ENCODE results near the gene ARHGAP6. TPM values are rescaled to one million over a fixed set of nuclear protein-coding genes. Genes with fewer than 3 reads are reported as not detected.
"Not testable (repeated sequence)": the region's sequence is repeated elsewhere in the genome, so short reads cannot be mapped to it uniquely, and the experiment has no call there.

ARHGAP6 gene
- total RNA-seq, 1 experiment from 2014 or later, result 0.28 TPM

- no peak for DNase-seq (ENCODE audit: low spot score)
Measured at GRCh38 chrX:11399489-11400094, 266.1 kb downstream of the ARHGAP6 start.

GRCh38 chrX:11398785-11399184 is 266.9 kb downstream of the ARHGAP6 start:
- no peak for DNase-seq (ENCODE audit: low spot score)

DNA sequence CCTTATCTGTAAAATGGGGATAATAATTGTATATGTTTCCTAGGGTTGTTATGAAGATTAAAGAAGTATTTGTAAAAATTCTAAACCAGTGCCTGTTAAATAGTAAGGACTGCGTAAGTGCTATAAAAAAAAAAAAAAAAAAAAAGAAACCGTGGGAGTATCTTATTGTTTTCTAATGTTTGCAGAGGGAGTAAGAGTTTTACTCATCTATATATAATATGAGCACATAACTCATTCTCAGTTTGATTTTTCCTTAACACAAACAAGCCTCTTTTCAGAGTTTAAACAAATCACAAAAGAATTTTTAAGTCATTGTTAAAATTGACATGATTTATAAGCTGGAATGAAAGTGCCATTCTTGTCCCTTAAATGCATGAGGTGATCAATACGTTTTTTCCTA is 267.6 kb downstream of the ARHGAP6 start:
- no peak for DNase-seq (ENCODE audit: low spot score)

GRCh38 chrX:11397680-11398079 is 268.0 kb downstream of the ARHGAP6 start:
- no peak for DNase-seq (ENCODE audit: low spot score)

GRCh38 chrX:11395859-11396258 is 269.9 kb downstream of the ARHGAP6 start:
- DNase-seq (ENCODE audit: low spot score), result no peak

DNA sequence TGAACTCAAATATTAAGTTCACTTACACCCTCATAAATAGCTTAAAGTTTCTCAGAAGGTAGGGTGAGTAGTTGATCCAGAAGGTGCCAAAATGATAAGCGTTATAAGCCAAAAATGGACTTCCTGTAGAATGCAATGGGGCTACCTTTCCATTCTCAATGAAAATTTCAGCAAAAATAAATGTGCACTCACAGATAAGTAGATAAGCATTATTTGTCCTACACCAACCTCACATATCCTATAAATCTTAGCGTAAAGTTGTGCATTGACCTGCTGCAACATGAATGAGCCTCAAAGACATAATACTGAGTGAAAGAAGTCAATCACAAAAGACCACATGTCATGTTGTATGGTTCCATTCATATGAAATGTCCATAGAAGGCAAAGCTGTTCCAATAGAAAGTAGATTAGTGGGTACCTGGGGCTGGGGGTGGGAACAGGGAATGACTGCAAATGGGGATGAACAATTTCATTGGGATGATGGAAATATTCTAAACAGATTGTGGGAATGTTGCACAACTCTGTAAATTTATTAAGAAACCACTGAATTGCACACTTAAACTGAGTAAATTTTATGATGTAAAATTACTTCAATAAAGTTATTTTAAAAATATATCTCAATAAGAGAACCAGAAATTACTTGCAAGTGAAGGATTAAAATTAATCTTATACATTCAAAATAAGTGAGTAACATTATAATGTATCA is 271.6 kb downstream of the ARHGAP6 start:
- no peak for DNase-seq (ENCODE audit: low spot score)

DNA sequence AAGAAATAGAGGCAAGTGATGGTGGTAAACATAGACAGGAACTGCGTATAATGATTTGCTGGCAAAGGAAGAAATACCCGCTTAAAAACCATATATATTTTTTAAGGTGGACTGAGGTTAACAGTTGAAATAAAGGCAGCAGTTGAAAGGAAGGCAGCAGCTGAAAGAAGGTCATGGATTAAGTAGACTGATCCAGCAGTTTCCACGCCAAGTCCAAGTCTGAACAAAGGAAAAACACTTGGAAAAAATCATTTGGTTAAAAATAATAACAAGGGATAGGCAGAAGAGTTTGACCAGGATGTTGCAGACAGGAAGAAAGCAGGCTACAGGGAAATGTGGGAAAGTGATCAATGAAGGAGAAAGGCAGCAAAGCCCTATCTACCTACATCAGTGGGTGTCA is 278.9 kb downstream of the ARHGAP6 start:
- no peak for DNase-seq (ENCODE audit: low spot score)

GRCh38 chrX:11386001-11386523 is 279.7 kb downstream of the ARHGAP6 start:
- DNase-seq (ENCODE audit: low spot score), result peak; percentile 12

GRCh38 chrX:11382930-11383329 is 282.8 kb downstream of the ARHGAP6 start:
- DNase-seq (ENCODE audit: low spot score), result no peak

DNA sequence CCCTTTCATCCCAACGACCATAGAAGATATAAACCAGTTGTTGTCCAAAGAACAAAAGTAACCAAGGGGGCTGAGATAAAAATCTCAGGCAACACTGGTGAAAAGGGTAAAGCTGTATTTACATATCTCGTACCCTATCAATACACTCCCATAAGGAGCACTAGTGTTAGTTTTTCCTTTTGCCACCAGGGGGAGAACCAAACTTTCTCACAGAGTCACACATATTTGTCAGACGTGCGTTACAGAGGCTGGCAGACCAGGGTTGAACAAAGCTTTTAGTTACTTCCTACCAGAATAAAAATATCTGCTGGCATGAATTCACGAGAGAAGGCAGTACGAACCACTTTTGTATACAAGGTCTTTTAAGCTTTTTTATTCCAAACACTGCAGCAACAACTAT is 284.3 kb downstream of the ARHGAP6 start:
- peak; percentile 48 for DNase-seq (ENCODE audit: low spot score)

DNA sequence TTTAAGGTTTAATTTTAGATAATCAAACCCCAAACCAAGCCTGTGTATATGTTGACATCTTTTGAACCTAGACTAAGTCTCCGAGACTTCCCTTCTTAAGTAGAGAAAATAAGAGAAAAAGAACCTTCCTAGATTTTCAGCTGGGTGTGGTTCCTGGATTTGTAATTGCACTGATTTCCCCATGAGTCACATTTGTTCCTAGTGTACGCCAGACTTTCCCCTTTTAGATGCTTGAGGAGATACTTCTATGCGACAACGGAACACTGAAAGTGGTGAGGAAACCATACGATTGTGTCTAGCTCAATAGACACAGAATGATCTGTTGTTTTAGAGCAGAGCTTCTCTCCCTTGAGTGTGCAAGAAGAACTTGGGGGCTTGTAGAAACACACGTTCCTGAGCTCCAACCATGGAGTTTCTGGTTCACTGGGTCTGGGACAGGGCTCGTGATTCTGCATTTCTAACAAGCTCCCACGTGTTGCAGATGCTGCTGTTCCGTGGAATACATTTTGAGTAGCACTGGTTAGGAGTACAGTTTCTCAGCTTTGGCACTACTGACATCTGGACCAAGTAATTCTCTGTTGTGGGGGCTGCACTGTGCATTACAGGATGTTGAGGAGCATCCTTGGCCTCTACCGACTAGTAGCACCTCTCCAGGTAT is 285.4 kb downstream of the ARHGAP6 start:
- peak; percentile 4 for DNase-seq (ENCODE audit: low spot score)

GRCh38 chrX:11376163-11376562 is 289.6 kb downstream of the ARHGAP6 start:
- DNase-seq (ENCODE audit: low spot score), result no peak

GRCh38 chrX:11375614-11376119 is 290.1 kb downstream of the ARHGAP6 start:
- DNase-seq (ENCODE audit: low spot score), result no peak

GRCh38 chrX:11374570-11374969 is 291.1 kb downstream of the ARHGAP6 start:
- peak; percentile 4 for DNase-seq (ENCODE audit: low spot score)

GRCh38 chrX:11371106-11371505 is 294.6 kb downstream of the ARHGAP6 start:
- DNase-seq (ENCODE audit: low spot score), result no peak

DNA sequence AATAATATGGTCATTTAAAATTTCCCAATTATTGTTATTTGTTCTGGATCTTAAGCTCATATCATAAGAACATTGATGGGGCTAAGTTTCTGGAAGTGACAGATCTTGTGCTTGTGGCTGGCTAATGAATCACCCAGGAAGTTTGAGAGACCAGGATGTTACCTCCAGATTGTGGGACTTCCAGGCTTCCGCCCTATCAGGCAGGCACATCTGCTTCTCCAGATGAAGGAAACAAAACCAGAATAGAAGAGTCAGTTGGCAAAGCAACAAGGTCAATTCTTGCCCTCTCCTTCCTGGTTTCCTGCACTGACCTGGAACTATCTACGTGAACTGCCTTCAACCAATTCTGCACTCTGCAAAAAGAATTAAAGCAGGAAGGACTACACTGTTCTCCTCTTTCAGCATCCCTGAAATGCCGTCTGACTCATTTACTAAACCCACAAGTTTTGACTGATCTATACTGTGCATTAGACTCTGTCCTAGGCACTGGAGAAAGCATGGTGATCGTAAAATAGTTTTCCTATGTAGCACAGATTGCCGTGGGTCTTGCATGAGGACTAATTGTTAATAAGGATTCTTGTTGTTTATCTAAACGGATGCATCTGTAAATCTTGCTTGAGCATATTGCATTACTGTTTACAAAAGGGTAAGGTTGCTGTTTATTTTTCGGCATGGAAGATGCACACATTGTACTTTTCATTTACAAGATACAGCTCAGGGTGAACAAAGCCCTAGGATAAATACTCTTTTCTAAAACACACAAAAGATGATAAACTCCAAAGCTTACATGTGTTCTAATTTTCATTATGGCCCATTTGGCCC is 297.9 kb downstream of the ARHGAP6 start:
- peak; percentile 22 for DNase-seq (ENCODE audit: low spot score)

DNA sequence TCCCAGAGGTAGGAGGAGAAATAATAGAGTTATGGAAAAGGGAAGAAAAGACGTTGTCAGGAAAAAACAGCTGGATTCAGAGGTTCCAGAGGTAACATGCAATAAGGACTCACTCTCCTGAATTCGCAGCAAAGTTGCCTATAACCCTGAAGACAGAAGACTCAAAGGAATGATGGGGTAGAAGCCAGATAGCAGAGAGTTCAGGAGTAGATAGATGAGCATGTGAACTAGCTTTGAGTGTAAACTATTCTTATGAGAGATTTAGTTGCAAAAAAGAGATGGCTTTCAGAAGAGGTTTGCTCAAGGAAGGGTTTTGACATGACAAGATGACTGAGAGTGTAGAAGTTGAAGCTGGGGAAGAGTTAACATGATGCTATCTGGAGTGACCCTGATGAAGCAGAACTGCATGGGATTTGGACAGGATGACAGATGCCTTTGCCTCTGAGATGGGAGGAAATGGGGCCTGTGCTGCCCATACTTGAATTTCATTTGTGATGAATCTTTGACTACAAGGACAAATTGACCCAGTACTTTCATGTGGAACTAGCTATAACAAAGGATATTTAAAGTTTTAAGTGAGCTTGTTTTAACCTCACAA is 298.6 kb downstream of the ARHGAP6 start:
- DNase-seq (ENCODE audit: low spot score), result no peak

GRCh38 chrX:11365426-11365825 is 300.3 kb downstream of the ARHGAP6 start:
- DNase-seq (ENCODE audit: low spot score), result no peak

- DNase-seq (ENCODE audit: low spot score), result no peak
Measured at GRCh38 chrX:11364835-11365234, 300.9 kb downstream of the ARHGAP6 start.

DNA sequence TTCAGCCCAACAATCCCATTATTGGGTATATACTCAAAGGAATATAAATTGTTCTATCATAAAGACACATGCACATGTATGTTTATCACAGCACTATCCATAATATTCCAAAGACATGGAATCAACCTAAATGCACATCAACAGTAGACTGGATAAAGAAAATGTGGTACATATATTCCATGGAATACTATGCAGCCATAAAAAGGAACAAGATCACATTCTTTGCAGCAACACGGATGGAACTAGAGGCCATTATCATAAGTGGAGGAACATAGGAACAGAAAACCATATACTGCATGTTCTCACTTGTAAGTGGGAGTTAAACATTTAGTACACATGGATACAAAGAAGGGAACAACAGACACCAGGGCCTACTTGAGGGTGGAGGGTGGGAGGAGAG is 301.9 kb downstream of the ARHGAP6 start:
- DNase-seq (ENCODE audit: low spot score), result not testable (repeated sequence)

DNA sequence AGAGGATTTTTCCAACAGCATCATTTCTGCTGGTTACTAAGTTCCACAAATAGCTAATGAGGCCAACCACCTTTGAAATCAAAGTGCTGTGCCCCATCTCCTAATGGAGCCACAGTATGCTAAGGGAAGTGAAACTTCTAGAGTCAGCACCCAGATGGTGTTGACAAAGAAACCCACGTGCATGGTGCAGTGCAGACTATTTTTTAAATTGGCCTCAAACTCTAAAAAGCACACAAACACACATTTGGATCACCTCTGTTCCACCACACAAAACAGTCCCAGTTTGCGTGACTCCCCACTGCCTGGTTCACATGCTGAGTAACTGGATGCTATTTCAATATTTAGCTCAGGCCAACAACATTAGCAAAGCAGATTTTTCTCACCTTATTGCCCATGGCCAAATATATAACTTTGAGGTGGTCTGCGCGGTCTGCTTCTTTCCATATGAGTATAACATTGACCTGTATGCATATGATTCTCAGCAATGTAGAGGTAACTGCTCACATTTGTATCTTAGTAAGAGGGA is 302.6 kb downstream of the ARHGAP6 start:
- DNase-seq (ENCODE audit: low spot score), result no peak

Measured in A172 (cell line).